H54 (cell line): ENCODE measurements around the gene C11orf65.
A peak's percentile ranks its signal among the peaks of the same experiment; 100 is the strongest.
"Not testable (repeated sequence)": the region's sequence is repeated elsewhere in the genome, so short reads cannot be mapped to it uniquely, and the experiment has no call there.

Source experiments
- DNase-seq: peaks from one replicate; pipeline ENCODE4 v3.0.0; 2011; ENCODE audit warnings: low spot score, mixed read lengths; ENCODE audit not compliant: insufficient read length
- FAIRE-seq: peaks from 3 replicates; lab custom pipeline; 2011; peaks lifted over from hg19 to GRCh38; lab: Jason Lieb, UNC
- POLR2A ChIP-seq: IDR thresholded peaks from 2 replicates; pipeline ENCODE4 v1.6.1; 2011; ENCODE audit warnings: low read depth, mild to moderate bottlenecking, low read length

Gene C11orf65

DNA sequence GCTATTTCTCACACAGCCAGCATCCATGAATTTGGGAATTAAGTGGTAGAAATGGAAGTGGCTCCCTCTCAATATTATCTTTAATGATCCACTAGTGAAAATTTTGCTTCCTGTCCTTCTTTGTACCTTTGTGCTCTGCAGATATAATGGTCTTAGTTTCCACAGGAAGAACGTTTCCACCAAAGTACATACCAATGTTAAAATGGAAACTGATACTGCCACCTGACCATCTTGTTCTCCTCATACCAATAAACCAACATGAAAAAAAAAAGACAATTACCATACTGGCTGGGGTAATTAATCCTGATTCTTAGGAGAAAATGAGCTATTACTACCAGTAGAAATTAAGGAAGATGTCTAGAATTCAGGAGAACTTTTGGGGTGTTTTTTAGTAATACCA, 32.3 kb downstream of the C11orf65 start:
- no peak for TF ChIP-seq POLR2A
- no peak for DNase-seq
- no peak for FAIRE-seq

- TF ChIP-seq POLR2A, result no peak
- peak; percentile 27 for FAIRE-seq
- peak; percentile 10 for DNase-seq
These were observed 34.5 kb downstream of the C11orf65 start for GRCh38 chr11:108432783-108433182.

DNA sequence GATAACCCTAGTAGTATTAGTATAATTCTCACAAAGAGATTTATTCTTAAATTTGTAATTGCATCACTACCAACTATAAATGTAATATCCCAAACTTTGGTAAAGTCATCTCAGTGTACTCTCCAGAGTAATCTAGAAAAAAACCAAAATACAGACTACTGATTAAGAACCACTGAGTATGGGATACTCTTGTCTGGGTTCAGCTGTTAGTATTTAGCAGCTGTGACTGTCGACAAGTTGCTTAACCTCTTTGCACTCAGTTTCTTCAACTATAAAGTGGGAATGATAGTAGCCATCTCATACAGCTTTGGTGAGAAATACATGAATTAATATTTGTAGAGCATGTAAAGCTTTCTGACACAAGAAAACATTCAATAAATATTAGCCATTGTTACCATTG, 35.3 kb downstream of the C11orf65 start:
- DNase-seq (no peak), FAIRE-seq (no peak)
- TF ChIP-seq POLR2A, result no peak

DNA sequence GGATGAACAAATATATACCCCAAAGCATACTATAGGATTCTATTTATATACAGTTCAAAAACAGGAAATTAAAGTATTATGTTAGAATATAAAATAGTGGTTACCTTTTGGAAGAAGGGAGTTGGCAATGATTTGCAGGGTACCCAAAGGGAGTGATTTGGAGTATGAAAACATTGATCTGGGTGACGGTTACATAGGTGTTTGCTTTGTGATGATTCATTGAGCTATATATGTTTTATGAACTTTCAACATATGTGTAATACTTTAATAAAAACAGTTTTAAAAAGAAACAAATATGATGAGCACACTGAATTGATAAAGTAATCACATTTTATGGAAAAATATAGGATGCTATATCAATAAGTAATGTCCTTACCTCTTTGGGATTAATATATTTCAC, 36.0 kb downstream of the C11orf65 start:
- FAIRE-seq (no peak), DNase-seq (no peak)
- no peak for TF ChIP-seq POLR2A

- not testable (repeated sequence) for DNase-seq, FAIRE-seq
These were observed 49.8 kb downstream of the C11orf65 start for GRCh38 chr11:108417551-108417950.

- DNase-seq, result no peak
- no peak for FAIRE-seq
- no peak for TF ChIP-seq POLR2A
These were observed 52.4 kb downstream of the C11orf65 start for GRCh38 chr11:108414958-108415357.

DNA sequence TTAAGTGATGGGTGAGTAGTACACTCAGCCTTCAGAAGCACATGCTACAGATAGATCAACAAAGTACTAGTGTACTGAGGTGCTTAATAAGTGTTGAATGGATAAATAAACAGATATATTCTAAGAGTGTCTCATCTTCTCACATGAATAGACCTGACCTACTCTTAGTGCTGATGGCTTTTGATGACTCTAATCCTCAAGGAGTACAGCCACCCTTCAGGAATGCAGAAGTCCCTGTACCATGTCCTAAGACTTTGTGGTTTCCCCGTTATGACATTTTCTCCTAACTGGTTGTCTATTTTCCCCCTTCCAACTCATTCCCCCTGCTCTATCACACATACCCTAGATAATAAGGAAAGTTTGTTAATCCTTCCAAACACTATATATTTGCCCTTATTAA, 61.6 kb downstream of the C11orf65 start:
- no peak for FAIRE-seq

DNA sequence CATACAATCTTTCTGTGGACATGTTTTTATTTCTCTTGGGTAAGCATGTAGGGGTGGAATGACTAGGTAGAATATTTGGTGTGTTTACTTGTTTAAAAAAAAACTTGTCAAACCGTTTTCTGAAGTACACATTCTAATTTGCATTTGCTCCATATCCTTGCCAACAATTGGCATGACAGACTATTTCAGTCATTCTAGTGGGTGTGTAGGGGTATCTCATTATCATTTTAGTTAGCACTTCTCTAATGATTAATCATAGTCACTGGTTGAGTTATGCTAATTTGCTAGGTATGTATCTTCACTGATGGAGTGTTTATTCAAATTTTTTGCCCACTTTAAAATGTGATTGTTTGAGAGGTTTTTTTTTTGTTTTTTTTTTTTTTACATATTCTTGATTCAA, 64.3 kb downstream of the C11orf65 start:
- FAIRE-seq (no peak), DNase-seq (no peak)
- no peak for TF ChIP-seq POLR2A

More for the DNA sequence above, 61.6 kb downstream of the C11orf65 start:
- no peak for DNase-seq
- TF ChIP-seq POLR2A, result no peak

GRCh38 chr11:108402241-108402640, 65.1 kb downstream of the C11orf65 start:
- TF ChIP-seq POLR2A, result no peak
- FAIRE-seq (no peak), DNase-seq (no peak)

- FAIRE-seq (no peak), DNase-seq (no peak)
- TF ChIP-seq POLR2A, result no peak
These were observed 68.9 kb downstream of the C11orf65 start for GRCh38 chr11:108398439-108398838.

- FAIRE-seq, result not testable (repeated sequence)
These were observed 70.7 kb downstream of the C11orf65 start for GRCh38 chr11:108396672-108397071.

GRCh38 chr11:108394744-108395284, 72.5 kb downstream of the C11orf65 start:
- TF ChIP-seq POLR2A, result no peak
- no peak for DNase-seq
- FAIRE-seq, result no peak

More at GRCh38 chr11:108396672-108397071, 70.7 kb downstream of the C11orf65 start:
- not testable (repeated sequence) for DNase-seq

DNA sequence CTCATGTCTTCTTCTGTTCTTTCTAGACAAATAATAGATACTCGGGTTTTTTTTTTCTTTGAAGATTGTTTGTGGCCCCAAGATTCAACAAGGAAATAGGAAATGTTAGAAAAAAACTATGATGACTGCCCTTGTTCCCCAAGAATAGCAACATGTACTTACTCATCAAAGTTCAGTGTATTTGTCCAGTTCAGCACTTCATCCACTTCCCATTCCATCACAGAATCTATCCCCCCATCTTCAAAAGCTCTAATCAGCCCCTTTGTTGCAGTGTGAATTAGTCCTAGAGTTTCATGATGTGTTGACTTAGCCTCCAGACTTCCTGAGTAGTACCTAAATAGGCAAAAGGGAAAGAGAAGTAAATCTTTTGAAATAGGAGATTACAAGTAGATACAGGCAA, 74.3 kb downstream of the C11orf65 start:
- DNase-seq (no peak), FAIRE-seq (no peak)
- no peak for TF ChIP-seq POLR2A

- TF ChIP-seq POLR2A, result no peak
- FAIRE-seq (no peak), DNase-seq (no peak)
These were observed 75.0 kb downstream of the C11orf65 start for GRCh38 chr11:108392353-108392752.

GRCh38 chr11:108388576-108388975, 78.8 kb downstream of the C11orf65 start:
- no peak for FAIRE-seq
- DNase-seq, result no peak
- TF ChIP-seq POLR2A, result no peak

- FAIRE-seq, DNase-seq: not testable (repeated sequence)
These were observed 93.8 kb downstream of the C11orf65 start for GRCh38 chr11:108373505-108373904.
